ENCODE data around the gene FSCN2.

GRCh38 chr17:81553616-81554181 lies 25.5 kb downstream of the FSCN2 start:
- TF ChIP-seq, protein P1, sequence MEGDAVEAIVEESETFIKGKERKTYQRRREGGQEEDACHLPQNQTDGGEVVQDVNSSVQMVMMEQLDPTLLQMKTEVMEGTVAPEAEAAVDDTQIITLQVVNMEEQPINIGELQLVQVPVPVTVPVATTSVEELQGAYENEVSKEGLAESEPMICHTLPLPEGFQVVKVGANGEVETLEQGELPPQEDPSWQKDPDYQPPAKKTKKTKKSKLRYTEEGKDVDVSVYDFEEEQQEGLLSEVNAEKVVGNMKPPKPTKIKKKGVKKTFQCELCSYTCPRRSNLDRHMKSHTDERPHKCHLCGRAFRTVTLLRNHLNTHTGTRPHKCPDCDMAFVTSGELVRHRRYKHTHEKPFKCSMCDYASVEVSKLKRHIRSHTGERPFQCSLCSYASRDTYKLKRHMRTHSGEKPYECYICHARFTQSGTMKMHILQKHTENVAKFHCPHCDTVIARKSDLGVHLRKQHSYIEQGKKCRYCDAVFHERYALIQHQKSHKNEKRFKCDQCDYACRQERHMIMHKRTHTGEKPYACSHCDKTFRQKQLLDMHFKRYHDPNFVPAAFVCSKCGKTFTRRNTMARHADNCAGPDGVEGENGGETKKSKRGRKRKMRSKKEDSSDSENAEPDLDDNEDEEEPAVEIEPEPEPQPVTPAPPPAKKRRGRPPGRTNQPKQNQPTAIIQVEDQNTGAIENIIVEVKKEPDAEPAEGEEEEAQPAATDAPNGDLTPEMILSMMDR (IDR thresholded peaks at IDR 0.05), result no peak
- no peak for TF ChIP-seq POLR2A (IDR thresholded peaks at IDR 0.05)

Data from Peyer's patch (tissue), 4 donors.